Gastrocnemius medialis (tissue), 4 donors: Measurements from ENCODE around the gene TANGO6.

Experiments used
- POLR2A ChIP-seq, 2 donors: fragments of 450-650 bp; IDR thresholded peaks; one replicate each; pipeline ENCODE4 v1.6.1; 2017; ENCODE audit warnings: antibody characterized with exemption in 2 of 2, mild to moderate bottlenecking in 2 of 2, moderate library complexity in 2 of 2
- TF ChIP-seq, protein P1 (sequence below), 5 experiments: fragments of 450-650 bp in 3 of 5; fragments of 200-600 bp in 2 of 5; sonication (generic) in 2 of 5; IDR thresholded peaks in 4 of 5; conservative IDR thresholded peaks in 1 of 5; 1 replicate in 4 of 5; 2 replicates in 1 of 5; pipeline ENCODE4 v1.5.1; 2016 to 2019; ENCODE audit warnings: antibody characterized with exemption in 5 of 5, mild to moderate bottlenecking in 3 of 5, moderate library complexity in 3 of 5

DNA sequence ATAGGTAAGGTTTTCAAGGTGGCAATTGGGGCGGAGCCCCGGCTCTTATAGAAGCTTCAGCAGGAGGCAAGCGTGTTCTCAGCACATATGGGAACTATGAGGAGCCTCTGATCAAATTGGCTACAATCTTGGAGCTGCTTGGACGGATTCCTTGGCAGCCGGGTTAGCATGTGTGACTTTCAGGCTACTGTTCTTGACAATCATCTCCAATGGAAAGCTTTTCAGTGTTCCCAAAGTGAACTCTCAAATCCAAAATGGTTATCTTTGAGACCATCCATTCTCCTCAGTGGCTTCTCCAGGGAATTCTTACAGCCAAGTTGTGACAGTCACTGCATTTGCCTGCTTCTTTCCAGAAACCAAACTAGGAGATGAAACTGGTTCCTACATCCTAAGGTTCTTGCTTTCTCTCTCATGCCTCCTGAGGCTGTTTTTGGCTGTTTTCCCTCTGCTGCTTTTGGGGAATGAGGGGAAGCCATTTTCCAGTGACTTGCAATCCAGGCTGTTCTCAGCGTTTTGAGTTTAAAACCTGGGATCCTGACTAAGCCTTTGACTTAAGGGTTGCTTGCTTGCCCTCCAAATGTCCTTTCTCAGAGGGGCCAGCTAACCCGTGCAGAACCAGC is 273.0 kb downstream of the TANGO6 start:
- TF ChIP-seq, protein P1, sequence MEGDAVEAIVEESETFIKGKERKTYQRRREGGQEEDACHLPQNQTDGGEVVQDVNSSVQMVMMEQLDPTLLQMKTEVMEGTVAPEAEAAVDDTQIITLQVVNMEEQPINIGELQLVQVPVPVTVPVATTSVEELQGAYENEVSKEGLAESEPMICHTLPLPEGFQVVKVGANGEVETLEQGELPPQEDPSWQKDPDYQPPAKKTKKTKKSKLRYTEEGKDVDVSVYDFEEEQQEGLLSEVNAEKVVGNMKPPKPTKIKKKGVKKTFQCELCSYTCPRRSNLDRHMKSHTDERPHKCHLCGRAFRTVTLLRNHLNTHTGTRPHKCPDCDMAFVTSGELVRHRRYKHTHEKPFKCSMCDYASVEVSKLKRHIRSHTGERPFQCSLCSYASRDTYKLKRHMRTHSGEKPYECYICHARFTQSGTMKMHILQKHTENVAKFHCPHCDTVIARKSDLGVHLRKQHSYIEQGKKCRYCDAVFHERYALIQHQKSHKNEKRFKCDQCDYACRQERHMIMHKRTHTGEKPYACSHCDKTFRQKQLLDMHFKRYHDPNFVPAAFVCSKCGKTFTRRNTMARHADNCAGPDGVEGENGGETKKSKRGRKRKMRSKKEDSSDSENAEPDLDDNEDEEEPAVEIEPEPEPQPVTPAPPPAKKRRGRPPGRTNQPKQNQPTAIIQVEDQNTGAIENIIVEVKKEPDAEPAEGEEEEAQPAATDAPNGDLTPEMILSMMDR (IDR thresholded peaks at IDR 0.05 in 4 of 5, conservative IDR thresholded peaks at IDR 0.05 in 1 of 5) = no peak
- TF ChIP-seq POLR2A (IDR thresholded peaks at IDR 0.05) = no peak
